Cortex of kidney (tissue), 1 donor: ENCODE results near the gene MPEG1.

Source experiments
- DNase-seq: peaks from one replicate; lab custom pipeline; 2025; lab: John Stamatoyannopoulos, UW

Gene MPEG1

GRCh38 chr11:59212744-59213631 is at the start of gene MPEG1:
TSS of gene MPEG1 (minus strand) at chr11:59212927. CDS start at chr11:59212865, 62 bp downstream.
- DNase-seq, result no peak

- no peak for DNase-seq
Measured at GRCh38 chr11:59262177-59262818, 49.6 kb upstream of the MPEG1 start.

- DNase-seq, result no peak
Measured at GRCh38 chr11:59261150-59261549, 48.4 kb upstream of the MPEG1 start.

- DNase-seq, result no peak
Measured at GRCh38 chr11:59259867-59260475, 47.2 kb upstream of the MPEG1 start.

- DNase-seq, result no peak
Measured at GRCh38 chr11:59259047-59259446, 46.3 kb upstream of the MPEG1 start.

GRCh38 chr11:59255281-59255680 is 42.6 kb upstream of the MPEG1 start:
- DNase-seq, result no peak

- no peak for DNase-seq
Measured at GRCh38 chr11:59254286-59254685, 41.6 kb upstream of the MPEG1 start.

GRCh38 chr11:59253001-59253400 is 40.3 kb upstream of the MPEG1 start:
- DNase-seq, result no peak

- no peak for DNase-seq
Measured at GRCh38 chr11:59249535-59249934, 36.8 kb upstream of the MPEG1 start.

- no peak for DNase-seq
Measured at GRCh38 chr11:59247531-59248227, 35.0 kb upstream of the MPEG1 start.

GRCh38 chr11:59243633-59244032 is 30.9 kb upstream of the MPEG1 start:
- no peak for DNase-seq

GRCh38 chr11:59240322-59240721 is 27.6 kb upstream of the MPEG1 start:
- no peak for DNase-seq

- no peak for DNase-seq
Measured at GRCh38 chr11:59226396-59226795, 13.7 kb upstream of the MPEG1 start.

GRCh38 chr11:59225017-59225416 is 12.3 kb upstream of the MPEG1 start:
- no peak for DNase-seq

GRCh38 chr11:59224351-59224928 is 11.7 kb upstream of the MPEG1 start:
- DNase-seq, result no peak

GRCh38 chr11:59223611-59224010 is 10.9 kb upstream of the MPEG1 start:
- DNase-seq, result no peak

GRCh38 chr11:59223177-59223576 is 10.4 kb upstream of the MPEG1 start:
- no peak for DNase-seq

GRCh38 chr11:59222464-59223060 is 9.8 kb upstream of the MPEG1 start:
- no peak for DNase-seq

- DNase-seq, result no peak
Measured at GRCh38 chr11:59221441-59221840, 8.7 kb upstream of the MPEG1 start.

- DNase-seq, result no peak
Measured at GRCh38 chr11:59219836-59220235, 7.1 kb upstream of the MPEG1 start.

GRCh38 chr11:59218893-59219292 is 6.2 kb upstream of the MPEG1 start:
- DNase-seq, result no peak

- DNase-seq, result no peak
Measured at GRCh38 chr11:59218319-59218718, 5.6 kb upstream of the MPEG1 start.
